GM18517 (cell line): Measurements from ENCODE around the gene EIF2S3B.
"Not testable (repeated sequence)": the region's sequence is repeated elsewhere in the genome, so short reads cannot be mapped to it uniquely, and the experiment has no call there.

Experiments used
- ATAC-seq: cut with Tn5 transposase; IDR thresholded peaks from one replicate; pipeline ENCODE4 v1.9.1; 2021; ENCODE audit warnings: mild to moderate bottlenecking, moderate library complexity; ENCODE audit not compliant: unreplicated experiment

EIF2S3B gene

DNA sequence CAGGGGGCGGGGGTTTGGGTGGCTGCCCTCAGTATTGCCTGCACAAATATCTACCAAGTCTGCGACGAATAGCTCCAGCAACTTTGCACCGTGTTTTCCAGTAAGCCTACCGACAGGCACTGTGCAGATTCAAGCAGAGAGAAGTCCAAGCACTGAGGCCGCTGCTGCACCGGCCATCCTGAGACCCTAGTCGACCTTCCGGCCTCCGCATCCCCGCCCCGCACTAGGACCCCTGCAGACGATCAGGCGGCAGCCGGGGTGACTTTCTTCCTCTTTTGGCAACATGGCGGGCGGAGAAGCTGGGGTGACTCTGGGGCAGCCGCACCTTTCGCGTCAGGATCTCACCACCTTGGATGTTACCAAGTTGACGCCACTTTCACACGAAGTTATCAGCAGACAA is at the start of gene EIF2S3B:
Gene EIF2S3B, plus strand, starts transcription at position 271 of the 400 bp plus-strand sequence. Its CDS starts 13 bp downstream, at position 284.
- no peak for ATAC-seq

DNA sequence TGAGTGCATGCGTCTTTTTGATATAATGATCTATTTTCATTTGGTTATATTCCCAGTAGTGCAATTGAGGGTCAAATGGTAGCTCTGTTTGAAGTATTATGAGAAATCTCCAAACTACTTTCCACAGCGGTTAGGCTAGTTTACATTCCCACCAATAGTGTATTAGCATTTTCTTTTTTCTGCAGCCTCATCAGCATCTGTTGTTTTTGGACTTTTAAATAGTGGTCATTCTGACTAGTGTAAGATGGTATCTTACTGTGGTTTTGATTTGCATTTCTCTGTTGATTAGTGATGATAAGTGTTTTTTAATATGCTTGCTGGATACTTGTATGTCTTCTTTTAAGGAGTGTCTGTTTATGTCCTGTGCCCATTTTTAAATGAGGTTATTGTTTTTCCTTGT is 48.8 kb upstream of the EIF2S3B start:
- ATAC-seq, result no peak

DNA sequence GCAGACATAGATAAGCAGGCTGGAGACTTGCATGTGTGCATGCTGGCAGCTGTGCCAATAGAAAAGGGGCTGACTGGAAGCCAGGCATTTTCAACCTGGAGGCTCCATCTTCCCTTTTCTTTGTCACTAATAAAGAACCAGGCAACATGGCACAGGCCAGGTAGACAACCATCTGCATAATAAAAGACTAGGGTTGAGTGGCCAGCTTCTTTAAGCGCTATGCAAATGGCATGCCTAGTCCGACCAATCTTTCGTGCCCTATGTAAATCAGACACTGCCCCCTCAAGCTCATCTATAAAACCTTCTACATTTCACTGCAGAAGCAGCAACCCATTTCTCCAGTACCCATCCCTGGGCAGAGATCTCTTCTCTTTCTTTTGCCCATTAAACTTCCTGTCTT is 47.9 kb upstream of the EIF2S3B start:
- ATAC-seq, result no peak

DNA sequence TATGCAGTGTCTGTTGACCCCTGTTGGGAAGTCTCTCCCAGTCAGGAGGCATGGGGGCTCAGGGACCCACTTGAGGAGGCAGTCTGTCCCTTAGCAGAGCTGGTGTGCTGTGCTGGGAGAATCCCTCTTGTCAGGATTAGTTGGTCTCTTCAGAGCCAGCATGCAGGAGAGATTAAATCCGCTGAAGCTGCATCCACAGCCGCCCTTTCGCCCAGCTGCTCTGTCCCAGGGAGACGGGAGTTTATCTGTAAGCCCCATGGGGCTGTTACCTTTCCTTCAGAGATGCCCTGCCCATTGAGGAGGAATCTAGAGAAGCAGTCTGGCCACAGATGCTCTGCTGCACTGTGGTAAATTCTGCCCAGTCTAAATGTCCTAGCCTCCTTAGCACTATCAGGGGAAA is 39.4 kb upstream of the EIF2S3B start:
- ATAC-seq, result no peak

DNA sequence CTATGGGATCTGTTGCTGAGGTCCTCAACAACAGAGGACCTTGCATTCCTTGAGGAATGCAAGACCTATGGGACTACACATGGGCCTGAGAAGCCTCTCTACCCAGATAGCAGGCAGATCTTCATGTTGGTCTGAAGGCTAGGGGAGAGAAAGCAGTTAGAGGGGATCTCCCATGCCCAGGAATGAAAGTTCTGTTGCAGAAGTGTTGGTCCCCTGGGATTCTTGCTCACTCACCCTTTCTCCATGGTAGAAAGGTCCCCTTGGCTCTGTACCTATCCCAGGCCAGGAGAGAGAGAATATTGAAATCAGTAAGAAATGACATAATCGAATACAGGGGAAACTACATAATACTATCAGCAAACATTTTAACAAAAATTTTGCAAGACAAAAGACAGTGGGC is 36.0 kb upstream of the EIF2S3B start:
- ATAC-seq, result no peak

DNA sequence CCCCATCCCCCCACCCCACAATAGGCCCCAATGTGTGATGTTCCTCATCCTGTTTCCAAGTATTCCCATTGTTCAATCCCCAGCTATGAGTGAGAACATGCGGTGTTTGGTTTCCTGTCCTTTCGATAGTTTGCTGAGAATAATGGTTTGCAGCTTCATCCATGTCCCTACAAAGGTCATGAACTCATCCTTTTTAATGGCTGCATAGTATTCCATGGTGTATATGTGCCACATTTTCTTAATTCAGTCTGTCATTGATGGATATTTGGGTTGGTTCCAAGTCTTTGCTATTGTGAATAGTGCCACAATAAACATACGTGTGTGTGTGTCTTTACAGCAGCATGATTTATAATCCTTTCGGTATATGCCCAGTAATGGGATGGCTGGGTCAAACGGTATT is 32.9 kb upstream of the EIF2S3B start:
- not testable (repeated sequence) for ATAC-seq

DNA sequence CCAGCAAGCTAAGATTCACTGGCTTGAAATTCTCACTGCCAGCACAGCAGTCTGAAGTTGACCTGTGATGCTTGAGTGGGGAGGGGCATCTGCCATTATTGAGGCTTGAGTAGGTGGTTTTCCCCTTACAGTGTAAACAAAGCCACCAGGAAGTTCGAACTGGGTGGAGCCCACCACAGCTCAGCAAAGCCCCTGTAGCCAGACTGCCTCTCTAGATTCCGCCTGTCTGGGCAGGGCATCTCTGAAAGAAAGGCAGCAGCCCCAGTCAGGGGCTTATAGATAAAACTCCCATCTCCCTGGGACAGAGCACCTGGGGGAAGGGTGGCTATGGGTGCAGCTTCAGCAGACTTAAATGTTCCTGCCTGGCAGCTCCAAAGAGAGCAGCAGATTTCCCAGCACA is 23.8 kb upstream of the EIF2S3B start:
- ATAC-seq, result not testable (repeated sequence)

DNA sequence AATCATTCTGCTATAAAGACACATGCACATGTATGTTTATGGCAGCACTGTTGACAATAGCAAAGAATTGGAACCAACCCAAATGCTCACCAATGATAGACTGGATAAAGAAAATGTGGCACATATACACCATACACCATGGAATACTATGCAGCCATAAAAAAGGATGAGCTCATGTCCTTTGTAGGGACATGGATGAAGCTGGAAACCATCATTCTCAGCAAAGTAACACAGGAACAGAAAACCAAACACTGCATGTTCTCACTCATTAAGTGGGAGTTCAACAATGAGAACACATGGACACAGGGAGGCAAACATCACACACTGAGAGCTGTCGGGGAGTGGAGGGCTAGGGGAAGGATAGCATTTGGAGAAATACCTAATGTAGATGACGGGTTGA is 18.4 kb upstream of the EIF2S3B start:
- not testable (repeated sequence) for ATAC-seq

DNA sequence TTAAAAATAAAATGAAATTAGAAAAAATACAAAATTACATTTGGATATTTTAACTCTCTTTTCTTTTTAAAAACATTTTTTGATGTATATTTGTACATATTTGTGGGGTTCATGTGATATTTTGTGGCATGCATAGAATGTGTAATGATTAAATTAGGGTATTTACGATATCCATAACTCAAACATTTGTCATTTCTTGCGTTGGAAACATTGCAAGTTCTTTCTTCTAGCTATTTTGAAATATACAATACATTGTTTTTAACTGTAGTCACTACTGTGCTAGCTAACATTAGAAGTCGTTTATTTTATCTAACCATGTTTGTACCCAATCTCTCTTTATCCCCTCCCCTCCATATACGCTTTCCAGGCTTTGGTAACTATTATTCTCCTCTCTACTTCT is 13.9 kb upstream of the EIF2S3B start:
- no peak for ATAC-seq

DNA sequence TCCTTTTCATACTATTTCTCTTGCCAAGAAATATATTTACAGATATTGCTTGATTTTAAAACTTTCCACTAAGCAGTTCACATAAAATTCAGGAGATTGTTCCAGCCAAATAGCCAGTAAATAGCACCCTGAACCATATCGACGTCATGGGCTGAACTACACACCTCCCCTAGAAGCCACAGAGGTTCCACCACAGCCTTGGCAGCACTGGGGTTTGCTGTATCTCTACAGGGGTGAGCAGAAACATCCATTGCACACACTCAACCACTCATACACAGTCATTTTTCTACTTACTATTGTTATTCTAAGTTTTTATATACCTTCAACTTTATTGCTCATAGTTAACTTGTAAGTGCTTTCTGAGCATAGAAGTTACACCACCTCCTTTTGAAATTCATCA is 8.1 kb upstream of the EIF2S3B start:
- ATAC-seq, result no peak

DNA sequence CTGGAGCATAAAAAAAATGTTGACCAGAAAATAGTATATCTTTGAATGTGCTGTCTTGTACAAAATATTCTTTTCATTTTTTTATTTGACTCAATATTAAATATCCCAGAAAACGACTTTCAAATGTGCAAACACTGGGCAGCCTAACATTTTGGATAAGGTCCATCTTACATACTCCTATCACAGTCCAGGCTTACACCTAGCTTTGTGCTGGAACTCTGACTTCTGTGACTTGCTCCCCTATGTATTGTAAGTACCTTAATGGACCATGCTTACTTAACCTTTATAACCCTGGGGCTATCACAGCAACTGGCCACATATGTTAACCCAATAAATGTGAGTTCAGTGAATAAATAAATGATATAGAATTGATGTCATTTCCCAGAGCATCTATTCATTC is 7.6 kb upstream of the EIF2S3B start:
- ATAC-seq, result no peak

DNA sequence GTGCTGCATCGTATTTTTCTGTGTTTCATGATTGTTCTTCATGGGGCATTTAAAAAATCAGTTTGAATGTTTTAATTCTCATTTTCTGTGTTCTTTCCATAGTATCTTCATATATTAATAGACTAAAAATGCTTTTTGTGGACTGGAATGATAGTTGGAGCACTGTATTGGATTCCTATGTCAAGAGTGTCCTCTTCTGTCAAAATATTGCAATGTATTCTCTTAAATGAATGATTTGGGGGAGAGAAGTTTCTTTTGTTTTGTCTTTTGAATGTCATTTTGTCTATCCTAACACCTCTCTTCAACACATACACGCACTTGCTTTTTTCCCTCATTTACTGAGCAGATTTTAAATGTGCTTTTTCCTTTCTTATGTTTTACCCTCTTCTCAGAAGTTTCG is 4.7 kb upstream of the EIF2S3B start:
- no peak for ATAC-seq

DNA sequence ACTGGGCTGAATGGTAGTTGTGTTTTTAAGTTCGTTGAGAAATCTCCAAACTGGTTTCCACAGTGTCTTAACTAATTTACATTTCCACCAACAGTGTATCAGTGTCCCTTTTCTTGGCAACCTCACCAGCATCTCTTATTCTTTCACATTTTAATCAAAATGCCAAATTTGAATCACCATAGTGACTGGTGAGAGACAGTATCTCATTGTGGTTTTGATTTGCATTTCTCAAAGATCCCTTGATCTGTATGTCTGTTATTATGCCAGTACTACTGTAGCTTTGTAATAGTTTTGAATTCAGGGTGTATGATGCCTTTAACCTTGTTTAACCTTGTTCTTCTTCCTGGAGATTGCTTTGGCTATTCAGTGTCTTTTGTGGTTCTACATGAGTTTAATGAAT is 2.2 kb upstream of the EIF2S3B start:
- ATAC-seq, result no peak

DNA sequence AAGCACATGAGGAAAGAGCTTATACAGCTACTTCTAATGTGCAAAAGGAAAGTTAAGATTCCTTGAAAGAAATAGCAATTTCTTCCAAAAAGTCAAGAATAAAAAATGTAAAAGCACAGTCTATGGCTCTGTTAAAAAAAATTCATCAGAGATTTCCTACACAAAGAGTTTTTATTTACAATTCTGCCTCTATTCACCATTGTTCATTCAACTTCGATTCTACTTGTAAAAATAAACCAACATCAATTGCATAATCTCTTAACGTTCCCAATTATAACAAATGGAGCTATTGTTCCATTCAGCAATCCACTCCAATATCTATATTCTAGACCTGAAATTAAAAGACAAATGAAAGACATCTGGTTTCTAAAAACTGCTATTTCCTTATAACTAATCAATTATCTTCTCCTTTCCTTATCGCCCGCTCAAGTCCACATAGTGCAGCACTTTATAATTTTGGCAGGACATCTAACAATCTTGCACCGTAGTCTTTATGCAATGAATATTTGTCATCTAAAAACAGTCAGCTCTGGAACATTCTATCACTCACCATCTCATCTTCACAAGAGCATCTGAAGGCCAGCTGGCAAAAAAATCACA is 6.2 kb downstream of the EIF2S3B start:
- ATAC-seq, result no peak

DNA sequence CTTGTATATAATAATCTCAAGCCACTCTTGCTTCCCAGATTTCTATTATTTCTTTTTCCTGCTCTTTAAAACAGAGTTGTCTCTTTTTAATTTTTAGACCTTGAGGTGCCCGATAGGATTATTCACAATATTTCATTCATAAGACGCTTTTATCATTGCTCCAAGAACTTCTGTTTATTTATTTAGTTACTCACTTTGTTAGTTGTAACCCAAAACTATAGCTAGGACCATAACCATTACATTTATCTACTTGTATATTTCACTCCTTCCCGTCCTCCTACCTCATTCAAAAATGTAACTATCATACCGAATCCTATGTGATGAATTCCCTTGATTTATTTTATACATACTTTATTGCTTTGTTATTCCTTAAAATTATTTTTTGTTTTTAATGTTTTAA is 7.1 kb downstream of the EIF2S3B start:
- ATAC-seq, result no peak

DNA sequence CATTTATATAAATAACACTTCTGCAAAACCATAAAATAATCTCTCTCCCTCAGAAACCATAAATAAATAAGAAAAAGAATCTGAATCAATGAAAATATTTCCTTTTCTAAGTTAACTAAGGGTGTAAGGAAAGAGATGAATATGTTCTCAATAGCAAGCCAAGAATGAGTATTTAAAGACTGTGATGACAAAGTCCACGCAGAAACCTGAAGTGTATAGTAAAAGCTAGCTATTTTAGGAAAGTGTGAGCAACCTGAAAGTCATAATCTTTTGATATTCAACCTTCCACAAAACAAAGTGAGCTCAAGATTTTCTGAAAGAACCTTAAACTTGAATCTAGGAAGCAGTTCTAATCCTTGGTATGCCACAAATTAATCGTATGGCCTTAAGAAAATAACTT is 15.9 kb downstream of the EIF2S3B start:
- ATAC-seq, result no peak

DNA sequence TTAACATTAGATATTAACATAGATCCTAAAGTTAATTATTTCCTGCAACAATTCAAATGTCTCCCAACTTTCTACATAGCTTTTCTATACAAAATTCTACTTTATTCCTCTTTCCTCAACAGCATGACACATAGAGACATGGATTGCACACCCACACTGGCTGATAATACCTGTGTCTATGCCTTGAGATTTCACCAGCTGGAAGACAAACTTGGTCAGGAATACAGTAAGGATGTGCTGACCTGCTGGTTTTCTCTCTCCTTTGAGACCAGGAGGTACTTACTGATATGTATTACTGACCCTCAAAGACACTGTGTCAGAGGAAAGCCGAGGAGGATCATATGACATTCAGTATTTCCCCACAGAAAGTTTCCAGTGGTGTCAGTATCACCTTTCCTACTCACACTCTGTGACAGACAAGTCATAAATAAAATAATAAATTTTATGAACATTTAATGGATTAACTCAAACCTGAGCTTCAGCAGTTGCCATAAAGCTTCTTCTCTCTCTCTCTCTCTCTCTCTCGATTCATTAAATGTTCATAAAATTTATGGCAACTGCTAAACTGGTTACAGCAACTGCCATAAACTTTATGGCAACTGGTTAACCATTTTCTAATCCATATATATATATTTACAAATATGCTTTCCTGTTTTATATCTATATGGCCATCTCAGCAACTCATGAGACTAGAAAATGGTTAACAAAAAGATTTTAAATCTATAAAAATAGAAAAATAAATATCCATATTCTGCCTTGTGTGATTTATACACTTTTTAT is 22.7 kb downstream of the EIF2S3B start:
- no peak for ATAC-seq

DNA sequence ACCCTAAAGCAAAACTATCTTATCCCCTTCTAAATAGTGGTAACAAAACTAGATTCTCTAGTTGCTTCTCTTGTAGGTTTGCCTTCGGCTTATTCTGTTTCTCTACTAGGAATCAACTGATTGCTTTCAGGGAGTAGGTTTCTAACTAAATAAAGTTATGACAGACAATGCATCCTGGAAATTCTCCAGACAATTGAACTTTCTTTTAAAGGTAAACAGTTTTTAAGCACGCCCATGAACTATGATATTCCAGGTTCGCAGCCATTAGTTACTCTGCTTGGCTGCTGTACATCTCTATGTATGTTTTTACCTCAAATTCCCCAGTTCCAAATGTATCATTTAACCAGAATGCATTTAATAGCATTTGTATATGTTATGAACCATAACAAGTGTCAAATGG is 23.9 kb downstream of the EIF2S3B start:
- no peak for ATAC-seq

DNA sequence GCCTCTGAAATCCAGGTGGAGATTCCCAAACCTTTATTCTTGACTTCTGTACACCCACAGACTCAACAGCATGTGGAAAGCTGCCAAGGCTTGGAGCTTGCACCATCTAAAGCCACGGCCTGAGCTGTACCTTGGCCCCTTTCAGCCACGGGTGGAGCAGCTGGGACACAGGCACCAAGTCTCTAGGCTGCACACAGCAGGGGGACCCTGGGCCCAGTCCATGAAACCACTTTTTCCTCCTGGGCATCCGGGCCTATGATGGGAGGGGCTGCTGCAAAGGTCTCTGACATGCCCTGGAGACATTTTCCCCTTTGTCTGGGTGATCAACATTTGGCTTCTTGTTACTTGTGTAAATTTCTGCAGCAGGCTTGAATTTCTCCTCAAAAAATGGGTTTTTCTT is 32.0 kb downstream of the EIF2S3B start:
- ATAC-seq, result no peak

DNA sequence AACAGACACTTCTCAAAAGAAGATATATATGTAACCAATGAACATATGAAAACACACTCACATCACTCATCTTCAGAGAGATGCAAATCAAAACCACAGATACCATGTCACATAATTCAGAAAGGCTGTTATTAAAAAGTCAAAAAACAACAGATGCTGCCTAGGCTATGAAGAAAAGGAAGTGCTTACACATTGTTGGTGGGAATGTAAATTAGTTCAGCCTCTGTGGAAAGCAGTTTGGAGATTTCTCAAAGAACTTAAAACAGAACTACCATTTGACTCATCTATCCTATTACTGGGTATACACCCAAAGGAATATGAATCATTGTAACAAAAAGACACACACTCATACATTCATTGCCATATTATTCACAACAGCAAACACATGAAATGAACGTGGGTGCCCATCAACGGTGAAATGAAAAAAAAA is 35.1 kb downstream of the EIF2S3B start:
- ATAC-seq, result peak; percentile 95

DNA sequence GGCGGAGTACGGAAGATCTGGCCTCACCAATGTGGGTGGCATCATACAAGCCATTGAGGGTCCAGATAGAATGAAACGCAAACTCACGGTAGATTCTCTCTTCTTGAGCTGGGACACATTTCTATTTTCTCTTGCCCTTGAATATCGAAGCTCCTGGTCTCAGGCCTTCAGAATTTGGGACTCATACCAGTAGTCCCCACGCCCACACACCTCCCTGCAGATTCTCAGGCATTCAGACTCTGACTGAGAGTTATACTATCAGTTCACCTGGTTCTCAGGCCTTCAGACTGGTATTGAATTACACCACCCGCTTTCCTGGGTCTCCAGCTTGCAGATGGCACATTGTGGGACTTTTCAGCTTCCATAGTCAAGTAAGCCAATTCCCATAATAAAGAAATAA is 37.8 kb downstream of the EIF2S3B start:
- no peak for ATAC-seq

DNA sequence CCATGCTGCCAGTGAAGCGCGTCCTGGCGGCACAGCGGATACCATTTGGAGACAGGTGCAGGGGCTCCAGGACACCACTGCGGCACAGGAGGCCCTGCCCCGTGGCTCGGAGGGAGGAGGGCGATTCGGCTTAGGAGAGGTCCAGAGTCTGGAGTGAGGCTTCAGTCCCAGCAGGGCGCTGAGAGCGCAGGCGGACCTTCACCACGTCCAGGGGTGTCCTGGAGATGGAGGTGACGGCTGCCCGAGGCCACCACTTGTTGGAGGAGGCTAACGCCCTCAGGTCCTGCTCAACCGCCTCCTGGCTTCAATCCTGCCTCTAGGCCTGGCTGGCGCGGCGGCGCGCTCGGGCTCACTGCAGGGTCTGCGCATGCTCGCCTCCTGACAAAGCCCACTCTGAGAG is 45.7 kb downstream of the EIF2S3B start:
- no peak for ATAC-seq

DNA sequence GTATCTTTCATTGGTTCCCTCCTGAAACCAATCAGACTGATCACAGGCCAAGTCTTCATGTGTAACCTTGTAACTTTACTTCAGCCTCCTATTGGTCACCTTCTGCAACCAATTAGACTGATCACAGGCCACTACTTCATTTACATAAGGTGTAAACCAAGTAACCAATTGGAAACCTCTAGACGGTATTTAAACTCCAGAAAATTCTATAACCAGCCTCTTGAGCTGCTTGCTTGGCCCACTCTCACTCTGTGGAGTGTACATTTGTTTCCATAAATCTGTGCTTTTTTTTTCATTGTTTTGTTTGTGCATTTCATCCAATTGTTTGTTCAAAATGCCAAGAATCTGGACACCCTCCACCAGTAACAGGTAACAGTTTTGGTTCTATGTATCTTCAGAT is 47.5 kb downstream of the EIF2S3B start:
- no peak for ATAC-seq
